Neural progenitor cell (in vitro differentiated cells): Measurements from ENCODE around the gene LRRC4B. TPM values are rescaled to one million over a fixed set of nuclear protein-coding genes. Genes with fewer than 3 reads are reported as not detected.

Experiments used
- DNase-seq: peaks from one replicate; pipeline ENCODE4 v3.0.0-alpha.2; 2016; ENCODE audit warnings: low spot score
- H2AFZ ChIP-seq: fragments of 200-600 bp; sonication (generic); replicated peaks from 2 replicates; pipeline ENCODE4 v1.6.1; 2016; ENCODE audit warnings: antibody characterized with exemption
- H3F3A ChIP-seq: fragments of 200-600 bp; sonication (generic); 2 replicates; pipeline ENCODE4 v1.6.1; 2016; ENCODE audit warnings: antibody characterized with exemption, low read depth
- H3K27ac ChIP-seq: fragments of 200-600 bp; sonication (generic); 2 replicates; pipeline ENCODE4 v1.5.1; 2016; ENCODE audit warnings: mild to moderate bottlenecking
- H3K27me3 ChIP-seq: fragments of 200-600 bp; sonication (generic); 2 replicates; pipeline ENCODE4 v1.6.1; 2016; ENCODE audit warnings: mild to moderate bottlenecking, moderate library complexity
- H3K36me3 ChIP-seq: fragments of 200-600 bp; sonication (generic); 2 replicates; pipeline ENCODE4 v1.5.1; 2016
- H3K4me1 ChIP-seq: fragments of 200-600 bp; sonication (generic); 2 replicates; pipeline ENCODE4 v1.6.1; 2016; ENCODE audit warnings: mixed run types
- H3K4me2 ChIP-seq: fragments of 200-600 bp; sonication (generic); 2 replicates; pipeline ENCODE4 v1.6.1; 2016
- H3K4me3 ChIP-seq: fragments of 200-600 bp; sonication (generic); 2 replicates; pipeline ENCODE4 v1.5.1; 2016
- H3K79me2 ChIP-seq: fragments of 200-600 bp; sonication (generic); 2 replicates; pipeline ENCODE4 v1.6.1; 2016; ENCODE audit warnings: low read depth
- H3K9ac ChIP-seq: fragments of 200-600 bp; sonication (generic); 2 replicates; pipeline ENCODE4 v1.6.1; 2016
- H3K9me3 ChIP-seq: fragments of 200-600 bp; sonication (generic); 2 replicates; pipeline ENCODE4 v1.5.1; 2016; ENCODE audit warnings: low read depth
- H4K20me1 ChIP-seq: fragments of 200-600 bp; sonication (generic); 2 replicates; pipeline ENCODE4 v1.6.1; 2016; ENCODE audit warnings: low read depth
- H3K27ac Mint-ChIP-seq: 3 replicates; pipeline ENCODE4 v1.8.0; 2021; ENCODE audit warnings: mixed read lengths
- H3K27me3 Mint-ChIP-seq: 2 replicates; pipeline ENCODE4 v1.8.0; 2022; ENCODE audit warnings: low read depth, mild to moderate bottlenecking, inconsistent platforms, moderate library complexity, mixed read lengths; ENCODE audit not compliant: insufficient read depth
- H3K36me3 Mint-ChIP-seq: 3 replicates; pipeline ENCODE4 v1.8.0; 2021; ENCODE audit warnings: mixed read lengths
- H3K4me1 Mint-ChIP-seq: 3 replicates; pipeline ENCODE4 v1.8.0; 2021; ENCODE audit warnings: mixed read lengths
- H3K4me3 Mint-ChIP-seq: 3 replicates; pipeline ENCODE4 v1.8.0; 2021; ENCODE audit warnings: mild to moderate bottlenecking, moderate library complexity, mixed read lengths
- H3K9me3 Mint-ChIP-seq: 3 replicates; pipeline ENCODE4 v1.8.0; 2020; ENCODE audit warnings: mixed read lengths
- CTCF ChIP-seq: fragments of 200-600 bp; sonication (generic); IDR thresholded peaks from 2 replicates; pipeline ENCODE4 v1.5.1; 2017; ENCODE audit warnings: antibody characterized with exemption, mild to moderate bottlenecking
- EZH2 ChIP-seq: fragments of 200-600 bp; sonication (generic); IDR thresholded peaks from 2 replicates; pipeline ENCODE4 v1.6.1; 2017; ENCODE audit warnings: antibody characterized with exemption, mild to moderate bottlenecking, moderate library complexity
- EZH2phosphoT487 ChIP-seq: fragments of 200-600 bp; sonication (generic); IDR thresholded peaks from 2 replicates; pipeline ENCODE4 v1.6.1; 2017; ENCODE audit warnings: antibody characterized with exemption
- total RNA-seq: library from RNA; depleted of rRNA; stranded (reverse); fragments of >200 nt; gene quantifications from 2 replicates; pipeline ENCODE4 v1.2.3, GENCODE V29; 2015; ENCODE audit warnings: low replicate concordance

Gene LRRC4B
- total RNA-seq, 1 donor from 2014 or later: 12.0 TPM

- no peak overlapping the region for H3K4me3 Mint-ChIP-seq
- H3K4me3 ChIP-seq: no peak overlapping the region
Observed at GRCh38 chr19:50546527-50547221, 21.6 kb downstream of the LRRC4B start.

GRCh38 chr19:50542943-50543342 lies 25.3 kb downstream of the LRRC4B start:
- TF ChIP-seq EZH2 (no peak), EZH2phosphoT487 (no peak), CTCF (no peak)
- H3K9me3 ChIP-seq: no peaks in the 10 kb centered on the region
- no peaks in the 10 kb centered on the region for H3K27me3 ChIP-seq
- peaks cover 22% of the 10 kb centered on the region for H4K20me1 ChIP-seq
- Mint-ChIP-seq H3K4me3 (peak overlapping the region; percentile 35), H3K4me1 (peaks cover 11% of the 10 kb centered on the region), H3K27ac (no peak overlapping the region), H3K27me3 (peaks cover 6% of the 10 kb centered on the region), H3K36me3 (peaks cover 28% of the 10 kb centered on the region), H3K9me3 (no peaks in the 10 kb centered on the region)
- H3K4me3 ChIP-seq: no peak overlapping the region
- no peak overlapping the region for H3K4me2 ChIP-seq
- DNase-seq: no peak
- H3K4me1 ChIP-seq: no peaks in the 10 kb centered on the region
- H3F3A ChIP-seq: peaks cover 2% of the 10 kb centered on the region
- H3K9ac ChIP-seq: no peak overlapping the region
- no peaks in the 10 kb centered on the region for H3K79me2 ChIP-seq
- no peak overlapping the region for H2AFZ ChIP-seq
- H3K27ac ChIP-seq: no peak overlapping the region
- H3K36me3 ChIP-seq: no peaks in the 10 kb centered on the region

More at GRCh38 chr19:50546527-50547221, 21.6 kb downstream of the LRRC4B start:
- H3K36me3 Mint-ChIP-seq: peaks cover 18% of the 10 kb centered on the region
- no peaks in the 10 kb centered on the region for H3K9me3 Mint-ChIP-seq
- H3F3A ChIP-seq: no peaks in the 10 kb centered on the region
- peaks cover 24% of the 10 kb centered on the region for H3K4me1 Mint-ChIP-seq
- H3K9ac ChIP-seq: no peak overlapping the region
- no peaks in the 10 kb centered on the region for H3K9me3 ChIP-seq
- H3K27me3 Mint-ChIP-seq: peaks cover 8% of the 10 kb centered on the region
- H3K27ac ChIP-seq: no peak overlapping the region
- H3K79me2 ChIP-seq: no peaks in the 10 kb centered on the region
- H3K27me3 ChIP-seq: peaks cover 28% of the 10 kb centered on the region
- no peak overlapping the region for H3K4me2 ChIP-seq
- H3K4me1 ChIP-seq: peaks cover 7% of the 10 kb centered on the region
- H4K20me1 ChIP-seq: peaks cover 41% of the 10 kb centered on the region
- no peak for TF ChIP-seq CTCF
- no peak for TF ChIP-seq EZH2phosphoT487
- TF ChIP-seq EZH2: no peak
- H2AFZ ChIP-seq: no peak overlapping the region
- DNase-seq: no peak
- no peaks in the 10 kb centered on the region for H3K36me3 ChIP-seq
- H3K27ac Mint-ChIP-seq: no peak overlapping the region

GRCh38 chr19:50537769-50538230 lies 30.4 kb downstream of the LRRC4B start:
- Histone ChIP-seq H3F3A (peaks cover 2% of the 10 kb centered on the region), H3K27me3 (no peaks in the 10 kb centered on the region), H3K79me2 (no peaks in the 10 kb centered on the region), H2AFZ (no peak overlapping the region), H3K4me1 (no peaks in the 10 kb centered on the region), H3K36me3 (no peaks in the 10 kb centered on the region), H3K9ac (no peak overlapping the region), H3K4me2 (no peak overlapping the region), H3K27ac (no peak overlapping the region), H4K20me1 (peaks cover 19% of the 10 kb centered on the region), H3K4me3 (no peak overlapping the region), H3K9me3 (no peaks in the 10 kb centered on the region)
- TF ChIP-seq CTCF: peak; percentile 84
- no peak for TF ChIP-seq EZH2
- Mint-ChIP-seq H3K9me3 (peaks cover 5% of the 10 kb centered on the region), H3K27me3 (peaks cover 6% of the 10 kb centered on the region), H3K36me3 (peaks cover 42% of the 10 kb centered on the region), H3K27ac (no peak overlapping the region), H3K4me1 (peaks cover 14% of the 10 kb centered on the region), H3K4me3 (peak overlapping the region; percentile 50)
- DNase-seq: peak; percentile 94
